Measurements from ENCODE around the gene PLAAT4. TPM values are rescaled to one million over a fixed set of nuclear protein-coding genes. Genes with fewer than 3 reads are reported as not detected.

PLAAT4 gene
- total RNA-seq, 1 experiment from 2014 or later: 2.9 TPM

DNA sequence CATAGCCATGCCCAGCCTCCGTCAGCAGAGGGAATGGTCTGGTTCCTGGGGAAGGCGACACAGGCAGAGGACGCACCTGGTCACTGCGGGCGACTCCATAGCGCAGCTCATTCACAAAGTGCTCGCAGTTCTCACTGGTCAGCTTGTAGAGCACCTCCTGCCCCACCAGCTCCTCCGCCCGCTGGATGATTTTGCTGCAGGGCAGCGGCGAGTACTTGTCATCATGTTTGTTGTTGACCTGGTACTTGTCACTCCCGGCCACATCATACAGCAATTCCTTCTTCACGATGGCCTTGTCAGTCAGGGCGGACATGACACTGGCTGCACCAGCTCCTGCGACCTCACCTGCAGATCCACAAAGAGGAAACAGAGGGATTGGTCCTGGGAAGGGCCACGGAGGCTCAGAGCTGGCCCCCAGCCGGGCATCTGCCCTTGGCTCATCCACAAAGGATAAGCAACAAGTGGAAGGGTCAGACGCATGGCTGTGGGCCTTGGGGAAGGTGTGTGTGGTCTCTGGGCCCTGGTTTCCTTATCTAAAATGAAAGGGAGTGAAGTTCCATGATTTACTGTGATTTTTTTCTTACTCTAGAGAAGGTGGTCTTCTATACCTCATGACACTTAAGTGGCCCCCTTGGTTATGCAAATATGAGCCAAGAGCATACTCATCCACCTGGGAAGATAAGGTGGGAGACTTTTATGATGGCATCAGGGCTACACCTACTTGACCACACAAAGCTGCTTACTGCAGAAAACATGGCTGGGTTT is 53.6 kb downstream of the PLAAT4 start:
- ATAC-seq: no peak
- CTCF ChIA-PET: interaction anchor here (0.6 kb wide), 1 partner anchor 248 kb away, joined by 3 read pairs; no protein-coding TSS in a partner anchor
- peaks cover 4% of the 10 kb centered on the region; the same call in 1 of the 2 replicates for H3K9me3 Mint-ChIP-seq
- POLR2A ChIA-PET: no interaction called here
- TF ChIP-seq E2F5 (CRISPR knock-in tag; IDR thresholded peaks at IDR 0.05) (no peak), NR3C1 (CRISPR knock-in tag; conservative IDR thresholded peaks at IDR 0.05; ENCODE audit: low read depth) (no peak), TCF7 (CRISPR knock-in tag; IDR thresholded peaks at IDR 0.05; ENCODE audit: low read depth) (no peak), ZNF219 (CRISPR knock-in tag; IDR thresholded peaks at IDR 0.05; ENCODE audit: borderline replicate concordance) (no peak), ZMAT4 (CRISPR knock-in tag; IDR thresholded peaks at IDR 0.05) (no peak), FOXK1 (CRISPR knock-in tag; IDR thresholded peaks at IDR 0.05) (no peak), MXD4 (CRISPR knock-in tag; IDR thresholded peaks at IDR 0.05; ENCODE audit: borderline replicate concordance) (no peak), IRF2 (CRISPR knock-in tag; IDR thresholded peaks at IDR 0.05; ENCODE audit: borderline replicate concordance, low read depth) (no peak), TEAD4 (CRISPR knock-in tag; IDR thresholded peaks at IDR 0.05) (no peak), ZNF396 (CRISPR knock-in tag; IDR thresholded peaks at IDR 0.05; ENCODE audit: borderline replicate concordance) (no peak), ZBTB43 (CRISPR knock-in tag; IDR thresholded peaks at IDR 0.05) (no peak), SMAD4 (CRISPR knock-in tag; IDR thresholded peaks at IDR 0.05) (no peak), RELA (CRISPR knock-in tag; IDR thresholded peaks at IDR 0.05; ENCODE audit: borderline replicate concordance) (no peak), ZNF423 (CRISPR knock-in tag; IDR thresholded peaks at IDR 0.05) (no peak)
- TF ChIP-seq, protein P1, sequence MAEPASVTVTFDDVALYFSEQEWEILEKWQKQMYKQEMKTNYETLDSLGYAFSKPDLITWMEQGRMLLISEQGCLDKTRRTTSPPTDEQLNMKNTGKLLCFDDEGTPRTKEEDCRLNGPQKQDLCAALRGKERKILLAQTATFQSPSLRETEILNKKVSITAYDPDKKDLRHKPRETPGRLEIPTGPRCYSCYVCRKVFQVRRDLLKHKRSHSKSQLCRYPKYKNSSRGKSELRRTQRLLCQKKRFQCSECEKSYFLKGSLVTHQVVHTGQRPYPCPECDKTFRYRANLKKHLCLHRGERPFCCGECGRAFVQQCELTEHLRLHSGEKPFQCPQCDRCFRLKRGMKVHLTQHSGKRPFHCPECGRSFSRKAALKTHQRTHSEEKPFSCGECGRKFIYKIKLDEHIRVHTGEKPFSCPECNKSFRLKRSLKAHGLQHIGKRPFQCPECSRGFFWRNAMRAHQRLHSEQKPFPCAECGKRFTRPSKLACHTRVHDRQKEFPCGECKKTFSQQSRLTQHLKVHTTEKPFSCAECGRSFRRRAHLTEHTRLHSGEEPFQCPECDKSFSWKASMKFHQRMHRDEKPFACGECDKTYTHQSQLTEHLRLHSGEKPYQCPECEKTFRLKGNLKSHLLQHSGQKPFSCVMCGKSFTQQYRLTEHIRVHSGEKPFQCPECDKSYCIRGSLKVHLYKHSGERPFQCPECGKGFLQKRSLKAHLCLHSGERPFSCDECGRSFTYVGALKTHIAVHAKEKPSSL (CRISPR knock-in tag; conservative IDR thresholded peaks at IDR 0.05): no peak
- H3K4me1 Mint-ChIP-seq: peaks cover 12% of the 10 kb centered on the region
- H3K27ac Mint-ChIP-seq: peak overlapping the region; percentile 56
- no peak for DNase-seq (ENCODE audit: low spot score)
- H3K27me3 Mint-ChIP-seq (ENCODE audit: low read depth): no peaks in the 10 kb centered on the region
- peaks cover 86% of the 10 kb centered on the region for H3K36me3 Mint-ChIP-seq
- no peak overlapping the region for H3K4me3 Mint-ChIP-seq

DNA sequence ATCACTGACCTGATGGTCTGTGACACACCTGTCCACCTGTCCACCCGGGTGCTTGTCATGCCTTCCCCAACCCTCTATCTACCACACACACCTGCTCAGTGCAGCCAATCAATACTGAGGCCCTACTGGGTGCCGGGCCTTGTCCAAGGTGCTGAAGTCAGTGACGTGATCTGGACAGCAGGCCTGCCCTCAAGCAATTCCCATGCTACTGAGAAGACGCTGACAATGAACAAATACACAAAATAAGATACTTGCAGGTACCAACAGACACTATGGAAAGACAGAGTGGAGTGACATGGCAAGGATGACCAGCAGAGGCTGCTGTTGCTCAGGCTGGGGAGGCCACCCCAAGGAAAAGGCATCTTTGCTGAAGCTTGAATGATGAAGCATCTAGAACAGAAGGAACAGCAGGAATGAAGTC is 56.4 kb downstream of the PLAAT4 start:
- ATAC-seq: peak; percentile 82
- Mint-ChIP-seq H3K36me3 (peaks cover 84% of the 10 kb centered on the region), H3K4me1 (peaks cover 12% of the 10 kb centered on the region), H3K27me3 (ENCODE audit: low read depth) (no peaks in the 10 kb centered on the region), H3K4me3 (no peak overlapping the region), H3K27ac (peak overlapping the region; percentile 34), H3K9me3 (peaks cover 9% of the 10 kb centered on the region; the same call in 1 of the 2 replicates)
- CTCF ChIA-PET: interaction anchor here (0.7 to 3.0 kb wide), 9 partner anchors 13 to 114 kb away, joined by 3 to 12 read pairs (median 5); partner anchors contain the start of gene PLAAT4
- peak; percentile 49 for DNase-seq (ENCODE audit: low spot score)
- TF ChIP-seq JUN (CRISPR knock-in tag; IDR thresholded peaks at IDR 0.05) (peak; percentile 59; the same call in 1 of the 2 replicates), ZNF121 (CRISPR knock-in tag; IDR thresholded peaks at IDR 0.05) (0 out of 2 replicates have a peak, but pooled peaks have one; percentile 11), FOXK1 (CRISPR knock-in tag; IDR thresholded peaks at IDR 0.05) (no peak), TEAD1 (CRISPR knock-in tag; IDR thresholded peaks at IDR 0.05) (0 out of 2 replicates have a peak, but pooled peaks have one; percentile 18), ETV6 (CRISPR knock-in tag; IDR thresholded peaks at IDR 0.05) (peak; percentile 55; the same call in 1 of the 2 replicates)
- TF ChIP-seq, protein P2, sequence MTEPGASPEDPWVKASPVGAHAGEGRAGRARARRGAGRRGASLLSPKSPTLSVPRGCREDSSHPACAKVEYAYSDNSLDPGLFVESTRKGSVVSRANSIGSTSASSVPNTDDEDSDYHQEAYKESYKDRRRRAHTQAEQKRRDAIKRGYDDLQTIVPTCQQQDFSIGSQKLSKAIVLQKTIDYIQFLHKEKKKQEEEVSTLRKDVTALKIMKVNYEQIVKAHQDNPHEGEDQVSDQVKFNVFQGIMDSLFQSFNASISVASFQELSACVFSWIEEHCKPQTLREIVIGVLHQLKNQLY (CRISPR knock-in tag; IDR thresholded peaks at IDR 0.05): no peak
- TF ChIP-seq, protein P3, sequence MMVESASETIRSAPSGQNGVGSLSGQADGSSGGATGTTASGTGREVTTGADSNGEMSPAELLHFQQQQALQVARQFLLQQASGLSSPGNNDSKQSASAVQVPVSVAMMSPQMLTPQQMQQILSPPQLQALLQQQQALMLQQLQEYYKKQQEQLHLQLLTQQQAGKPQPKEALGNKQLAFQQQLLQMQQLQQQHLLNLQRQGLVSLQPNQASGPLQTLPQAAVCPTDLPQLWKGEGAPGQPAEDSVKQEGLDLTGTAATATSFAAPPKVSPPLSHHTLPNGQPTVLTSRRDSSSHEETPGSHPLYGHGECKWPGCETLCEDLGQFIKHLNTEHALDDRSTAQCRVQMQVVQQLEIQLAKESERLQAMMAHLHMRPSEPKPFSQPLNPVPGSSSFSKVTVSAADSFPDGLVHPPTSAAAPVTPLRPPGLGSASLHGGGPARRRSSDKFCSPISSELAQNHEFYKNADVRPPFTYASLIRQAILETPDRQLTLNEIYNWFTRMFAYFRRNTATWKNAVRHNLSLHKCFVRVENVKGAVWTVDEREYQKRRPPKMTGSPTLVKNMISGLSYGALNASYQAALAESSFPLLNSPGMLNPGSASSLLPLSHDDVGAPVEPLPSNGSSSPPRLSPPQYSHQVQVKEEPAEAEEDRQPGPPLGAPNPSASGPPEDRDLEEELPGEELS (CRISPR knock-in tag; IDR thresholded peaks at IDR 0.05): 0 out of 2 replicates have a peak, but pooled peaks have one; percentile 48
- POLR2A ChIA-PET: no interaction called here
